Endothelial cell of umbilical vein (primary cell): ENCODE results near the gene RRAS. TPM values are rescaled to one million over a fixed set of nuclear protein-coding genes. Genes with fewer than 3 reads are reported as not detected.

ENCODE experiments used
- BruUV-seq: library from RNA; stranded (reverse); fragments of 400-500 nt; replicated peaks from 2 replicates; lab custom pipeline; 2021; lab: Mats Ljungman, UMichigan
- CTCF ChIA-PET: fragments of 300-600, 350-600 bp; sonication (Branson Sonifier 250); formaldehyde crosslinking; loops from one replicate; lab custom pipeline; 2021; ENCODE audit warnings: antibody characterized with exemption, inconsistent platforms; lab: Charles Lee
- POLR2A ChIA-PET: fragments of 300-600, 350-600 bp; sonication (Branson Sonifier 250); formaldehyde crosslinking; loops from one replicate; lab custom pipeline; 2021; ENCODE audit warnings: antibody characterized with exemption, inconsistent platforms; lab: Charles Lee
- DNase-seq: peaks from one replicate; pipeline ENCODE4 v3.0.0-alpha.2; 2011; ENCODE audit warnings: low read depth, low spot score
- FAIRE-seq: peaks from 2 replicates; lab custom pipeline; 2011; peaks lifted over from hg19 to GRCh38; lab: Jason Lieb, UNC
- H2AFZ ChIP-seq: 2 replicates; pipeline ENCODE4 v1.6.0; 2012; ENCODE audit warnings: low read depth, low read length, control low read depth, inconsistent platforms
- H3K27ac ChIP-seq: 2 replicates; pipeline ENCODE4 v1.5.1; 2011; ENCODE audit warnings: low read depth, mild to moderate bottlenecking, control low read depth, low read length, moderate library complexity; ENCODE audit not compliant: insufficient read depth
- H3K27me3 ChIP-seq, 2 experiments: 2 replicates each; pipeline versions ENCODE4 v1.6.0 to v1.6.1; 2011; ENCODE audit warnings: low read length in 2 of 2, mixed read lengths in 1 of 2; ENCODE audit not compliant: control insufficient read depth in 2 of 2, insufficient read depth in 2 of 2
- H3K36me3 ChIP-seq, 2 experiments: 2 replicates in 1 of 2; 3 replicates in 1 of 2; pipeline ENCODE4 v1.5.1; 2011; ENCODE audit warnings: low read length in 2 of 2, mild to moderate bottlenecking in 1 of 2, moderate library complexity in 1 of 2; ENCODE audit not compliant: control insufficient read depth in 2 of 2, insufficient read depth in 2 of 2; ENCODE audit errors: extremely low read depth in 1 of 2
- H3K4me1 ChIP-seq: 3 replicates; pipeline ENCODE4 v1.5.1; 2011; ENCODE audit warnings: mild to moderate bottlenecking, low read length; ENCODE audit not compliant: control insufficient read depth, insufficient read depth; ENCODE audit errors: extremely low read depth
- H3K4me2 ChIP-seq: 2 replicates; pipeline ENCODE4 v1.6.1; 2011; ENCODE audit warnings: low read length, control low read depth, mixed read lengths; ENCODE audit not compliant: insufficient read depth
- H3K4me3 ChIP-seq, 3 experiments: fragments of 200-600 bp in 1 of 3; sonication (generic), shearing (Covaris generic) in 1 of 3; replicated peaks in 1 of 3; 2 replicates each; pipeline ENCODE4 v1.5.1; 2011 to 2016; ENCODE audit warnings: control low read depth in 3 of 3, low read length in 3 of 3, mild to moderate bottlenecking in 2 of 3, inconsistent platforms in 1 of 3, low read depth in 1 of 3, moderate library complexity in 1 of 3; ENCODE audit not compliant: insufficient read depth in 1 of 3
- H3K79me2 ChIP-seq: 2 replicates; pipeline ENCODE4 v1.6.0; 2012; ENCODE audit warnings: low read length, inconsistent platforms; ENCODE audit not compliant: control insufficient read depth, insufficient read depth
- H3K9ac ChIP-seq: replicated peaks from 2 replicates; pipeline ENCODE3; 2011; ENCODE audit warnings: low read length, control low read depth; ENCODE audit not compliant: insufficient read depth; ENCODE audit errors: extremely low read depth
- H3K9me1 ChIP-seq: replicated peaks from 3 replicates; pipeline ENCODE4 v1.6.0; 2011; ENCODE audit warnings: mild to moderate bottlenecking, low read length; ENCODE audit not compliant: control insufficient read depth, insufficient read depth; ENCODE audit errors: extremely low read depth
- H3K9me3 ChIP-seq: replicated peaks from 2 replicates; pipeline ENCODE4 v1.5.1; 2012; ENCODE audit warnings: low read length, inconsistent platforms; ENCODE audit not compliant: control insufficient read depth, insufficient read depth
- H4K20me1 ChIP-seq: replicated peaks from 2 replicates; pipeline ENCODE3; 2011; ENCODE audit warnings: mild to moderate bottlenecking, low read length; ENCODE audit not compliant: control insufficient read depth, insufficient read depth; ENCODE audit errors: extremely low read depth
- EZH2 ChIP-seq: IDR thresholded peaks from 2 replicates; pipeline ENCODE4 v1.6.1; 2012; ENCODE audit warnings: borderline replicate concordance, low read depth, mild to moderate bottlenecking, moderate library complexity, low read length, inconsistent platforms; ENCODE audit not compliant: severe bottlenecking
- FOS ChIP-seq: IDR thresholded peaks from 2 replicates; pipeline ENCODE4 v1.6.1; 2011; ENCODE audit warnings: mild to moderate bottlenecking, low read length, moderate library complexity, borderline replicate concordance; ENCODE audit not compliant: insufficient read depth
- GATA2 ChIP-seq: IDR thresholded peaks from 2 replicates; pipeline ENCODE4 v1.7.0; 2011; ENCODE audit warnings: low read depth, mild to moderate bottlenecking, moderate library complexity, mixed read lengths, low read length; ENCODE audit not compliant: insufficient read length, insufficient read depth
- JUN ChIP-seq: IDR thresholded peaks from 2 replicates; pipeline ENCODE4 v1.6.1; 2011; ENCODE audit warnings: borderline replicate concordance, low read depth; ENCODE audit not compliant: insufficient read length, insufficient read depth
- MAX ChIP-seq: IDR thresholded peaks from 2 replicates; pipeline ENCODE4 v1.6.1; 2011; ENCODE audit not compliant: insufficient read depth, insufficient read length
- MYC ChIP-seq: IDR thresholded peaks from one replicate; pipeline ENCODE4 v1.6.1; 2011; ENCODE audit warnings: mild to moderate bottlenecking, low read depth, low read length
- POLR2A ChIP-seq: IDR thresholded peaks from 2 replicates; pipeline ENCODE4 v1.6.1; 2012; ENCODE audit warnings: low read depth, mild to moderate bottlenecking, control low read depth, low read length
- POLR2AphosphoS5 ChIP-seq: IDR thresholded peaks from 2 replicates; pipeline ENCODE4 v1.6.1; 2012; ENCODE audit warnings: low read depth, mild to moderate bottlenecking, control low read depth, low read length, moderate library complexity; ENCODE audit not compliant: insufficient read depth
- dilution Hi-C: fragments of 300-500 bp; cut with MboI; formaldehyde crosslinking; loops from one replicate; pipeline ENCODE4 v1.15.0; 2019; ENCODE audit warnings: low sequenced_read_pairs; ENCODE audit not compliant: extremely low pct_ligation_motif_present
- intact Hi-C: fragments of 100-400 bp; cut with micrococcal nuclease; formaldehyde crosslinking; loops from one replicate; pipeline ENCODE4 v1.10.0; 2022
- polyA plus RNA-seq, 4 experiments: library from polyadenylated mRNA; depleted of rRNA in 3 of 4; stranded (reverse) in 3 of 4; unstranded in 1 of 4; fragments of >200 nt; gene quantifications; 2 replicates each; pipeline versions ENCODE4 v1.2.1 to v1.2.3, GENCODE V29; 2011 to 2012; ENCODE audit warnings: missing spikeins in 1 of 4
- total RNA-seq: library from RNA; stranded (reverse); gene quantifications from 2 replicates; pipeline ENCODE4 v1.2.3, GENCODE V29; 2021
- TF ChIP-seq, protein P1 (sequence below), 2 donors: IDR thresholded peaks; 1 replicate in 1 of 2; 2 replicates in 1 of 2; pipeline ENCODE4 v1.5.1; 2011; ENCODE audit warnings: low read length in 2 of 2, mild to moderate bottlenecking in 2 of 2, moderate library complexity in 2 of 2, control low read depth in 1 of 2, inconsistent platforms in 1 of 2, low read depth in 1 of 2; ENCODE audit not compliant: insufficient read depth in 1 of 2; ENCODE audit errors: extremely low read depth in 1 of 2

RRAS gene
- total and polyA plus RNA-seq, 2 donors (not counting 3 experiments of a cell fraction or from before 2014, with no cell fraction given) = 89.5 to 250 TPM

GRCh38 chr19:49631014-49631588 lies 8.8 kb downstream of the RRAS start:
- POLR2A ChIA-PET = interaction anchor here (0.8 to 1.4 kb wide), 2 partner anchors 9 to 102 kb away, joined by 4 to 7 read pairs; partner anchors contain the start of gene RRAS
- no TSS peak for BruUV-seq

DNA sequence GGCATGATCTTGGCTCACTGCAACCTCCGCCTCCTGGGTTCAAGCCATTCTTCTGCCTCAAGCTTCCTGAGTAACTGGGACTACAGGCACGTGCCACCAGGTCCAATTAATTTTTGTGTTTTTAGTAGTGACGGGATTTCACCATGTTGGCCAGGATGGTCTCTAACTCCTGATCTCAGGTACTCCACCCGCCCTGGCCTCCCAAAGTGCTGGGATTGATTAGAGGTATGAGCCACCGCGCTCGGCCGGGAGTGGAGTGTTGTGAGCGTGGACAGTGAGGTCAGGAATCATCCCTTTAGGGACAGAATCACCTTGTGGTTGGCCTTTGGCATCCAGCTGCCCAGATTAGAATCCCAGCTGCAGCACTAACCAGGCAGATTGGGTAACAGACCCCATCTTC lies 10.3 kb downstream of the RRAS start:
- CTCF ChIA-PET = interaction anchor here (0.6 to 1.0 kb wide), 3 partner anchors 11 to 59 kb away, joined by 3 to 4 read pairs (median 3); partner anchors contain the start of gene RRAS
- peak; percentile 50 for FAIRE-seq
- POLR2A ChIA-PET = no interaction called here

More at GRCh38 chr19:49631014-49631588, 8.8 kb downstream of the RRAS start:
- Histone ChIP-seq H3K9ac (no peak overlapping the region), H3K79me2 (no peaks in the 10 kb centered on the region), H3K4me3 (no peak overlapping the region), H3K27ac (no peak overlapping the region), H2AFZ (no peak overlapping the region), H3K36me3 (peaks cover 0 to 2% of the 10 kb centered on the region in 2 experiments), H3K9me1 (no peaks in the 10 kb centered on the region), H3K9me3 (no peaks in the 10 kb centered on the region), H4K20me1 (no peaks in the 10 kb centered on the region), H3K27me3 (no peaks in the 10 kb centered on the region), H3K4me2 (no peak overlapping the region), H3K4me1 (peaks cover 10% of the 10 kb centered on the region)
- intact Hi-C loops (no loop called here), dilution Hi-C loops (no loop called here)
- FAIRE-seq = peak; percentile 55
- peak; percentile 29 for DNase-seq
- TF ChIP-seq GATA2 = peak; percentile 41
- peak; percentile 27 for TF ChIP-seq POLR2AphosphoS5
- no peak for TF ChIP-seq MYC
- TF ChIP-seq POLR2A = no peak
- CTCF ChIA-PET = interaction anchor here (1.3 to 2.3 kb wide), 2 partner anchors 9 to 13 kb away, joined by 4 to 11 read pairs; partner anchors contain the start of gene RRAS

More for the DNA sequence above, 10.3 kb downstream of the RRAS start:
- Histone ChIP-seq H2AFZ (no peak overlapping the region), H3K36me3 (peaks cover 0 to 8% of the 10 kb centered on the region in 2 experiments), H3K4me3 (no peak overlapping the region), H3K9me3 (no peaks in the 10 kb centered on the region), H3K4me1 (peaks cover 10% of the 10 kb centered on the region), H3K4me2 (no peak overlapping the region), H3K9me1 (no peaks in the 10 kb centered on the region), H3K27ac (no peak overlapping the region), H4K20me1 (no peaks in the 10 kb centered on the region), H3K79me2 (no peaks in the 10 kb centered on the region), H3K27me3 (no peaks in the 10 kb centered on the region), H3K9ac (no peak overlapping the region)
- dilution Hi-C loops (no loop called here), intact Hi-C loops (no loop called here)
- no TSS peak for BruUV-seq
- TF ChIP-seq FOS (no peak), MYC (no peak), MAX (no peak), GATA2 (no peak), POLR2AphosphoS5 (no peak), JUN (no peak), POLR2A (no peak), EZH2 (no peak)
- TF ChIP-seq, protein P1, sequence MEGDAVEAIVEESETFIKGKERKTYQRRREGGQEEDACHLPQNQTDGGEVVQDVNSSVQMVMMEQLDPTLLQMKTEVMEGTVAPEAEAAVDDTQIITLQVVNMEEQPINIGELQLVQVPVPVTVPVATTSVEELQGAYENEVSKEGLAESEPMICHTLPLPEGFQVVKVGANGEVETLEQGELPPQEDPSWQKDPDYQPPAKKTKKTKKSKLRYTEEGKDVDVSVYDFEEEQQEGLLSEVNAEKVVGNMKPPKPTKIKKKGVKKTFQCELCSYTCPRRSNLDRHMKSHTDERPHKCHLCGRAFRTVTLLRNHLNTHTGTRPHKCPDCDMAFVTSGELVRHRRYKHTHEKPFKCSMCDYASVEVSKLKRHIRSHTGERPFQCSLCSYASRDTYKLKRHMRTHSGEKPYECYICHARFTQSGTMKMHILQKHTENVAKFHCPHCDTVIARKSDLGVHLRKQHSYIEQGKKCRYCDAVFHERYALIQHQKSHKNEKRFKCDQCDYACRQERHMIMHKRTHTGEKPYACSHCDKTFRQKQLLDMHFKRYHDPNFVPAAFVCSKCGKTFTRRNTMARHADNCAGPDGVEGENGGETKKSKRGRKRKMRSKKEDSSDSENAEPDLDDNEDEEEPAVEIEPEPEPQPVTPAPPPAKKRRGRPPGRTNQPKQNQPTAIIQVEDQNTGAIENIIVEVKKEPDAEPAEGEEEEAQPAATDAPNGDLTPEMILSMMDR (IDR thresholded peaks at IDR 0.05; ENCODE audit: extremely low read depth in 1 of 2, insufficient read depth in 1 of 2, low read depth in 1 of 2, low read length in 2 of 2) = no peak
- DNase-seq = no peak
